ENCODE results near the gene PTGER1. TPM values are rescaled to one million over a fixed set of nuclear protein-coding genes. Genes with fewer than 3 reads are reported as not detected.
A peak's percentile ranks its signal among the peaks of the same experiment; 100 is the strongest.

PTGER1 gene
- total and polyA plus RNA-seq, 9 of the 15 experiments (the other 6 are each of a cell fraction or from before 2014, with no cell fraction given) = 0.06 to 0.36 (median 0.31) TPM; not detected in 5

DNA sequence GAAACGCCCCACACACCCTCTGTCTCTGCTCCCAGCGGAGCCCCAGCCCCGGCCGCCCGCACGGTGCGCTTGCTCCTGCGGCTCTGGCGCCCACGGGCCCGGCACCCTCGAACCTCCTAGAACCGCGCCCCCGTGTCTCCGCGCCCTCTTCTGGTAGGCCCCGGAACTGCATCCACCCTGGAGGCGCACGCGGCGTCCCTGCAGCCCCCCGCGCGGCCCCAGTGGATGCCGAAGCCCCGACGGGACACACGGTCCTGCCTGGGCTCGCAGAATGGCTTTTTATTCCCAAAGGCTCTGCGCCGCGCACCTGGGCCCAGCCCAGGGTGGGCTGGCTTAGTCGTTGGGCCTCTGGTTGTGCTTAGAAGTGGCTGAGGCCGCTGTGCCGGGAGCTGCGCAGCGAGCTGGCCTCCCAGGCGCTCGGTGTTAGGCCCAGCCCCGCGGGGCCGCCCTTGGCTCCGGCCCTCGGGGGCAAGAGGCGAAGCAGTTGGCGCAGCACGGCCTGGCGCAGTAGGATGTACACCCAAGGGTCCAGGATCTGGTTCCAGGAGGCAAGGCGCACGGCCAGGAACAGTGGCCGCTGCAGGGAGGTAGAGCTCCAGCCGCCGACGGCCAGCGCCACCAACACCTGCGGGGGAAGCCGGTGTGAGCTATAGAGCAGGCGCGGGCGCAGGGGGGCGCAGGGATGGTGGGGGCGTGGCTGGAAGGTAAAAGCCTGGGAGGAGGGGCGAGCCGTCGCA is 2.8 kb downstream of the PTGER1 start (continued):
- TF ChIP-seq SNRNP70 (optimal IDR thresholded peaks at IDR 0.05; ENCODE audit: low read depth, low read length) (no peak), GMEB1 (CRISPR knock-in tag; IDR thresholded peaks at IDR 0.05) (0 out of 2 replicates have a peak, but pooled peaks have one; percentile 27), FOXK2 (conservative IDR thresholded peaks at IDR 0.05 in 1 of 2, IDR thresholded peaks at IDR 0.05 in 1 of 2; ENCODE audit: low read depth in 2 of 2) (no peak), ETV6 (IDR thresholded peaks at IDR 0.05; ENCODE audit: borderline replicate concordance in 1 of 2, low read depth in 2 of 2, low read length in 1 of 2) (peak in 1 of 2 experiments; percentile 40; a peak in 1 of 4 replicates), ETV6 (CRISPR knock-in tag; IDR thresholded peaks at IDR 0.05; ENCODE audit: borderline replicate concordance) (no peak), ERF (CRISPR knock-in tag; IDR thresholded peaks at IDR 0.05) (0 out of 2 replicates have a peak, but pooled peaks have one; percentile 66), RAD51 (IDR thresholded peaks at IDR 0.05; ENCODE audit: borderline replicate concordance, low read depth) (no peak), TAF9B (IDR thresholded peaks at IDR 0.05; ENCODE audit: partially characterized antibody) (no peak), XRCC5 (IDR thresholded peaks at IDR 0.05; ENCODE audit: low read depth, low read length) (peak; percentile 70; the same call in 1 of the 2 replicates), STAG1 (CRISPR knock-in tag; IDR thresholded peaks at IDR 0.05; ENCODE audit: borderline replicate concordance) (0 out of 2 replicates have a peak, but pooled peaks have one; percentile 24), SIN3B (IDR thresholded peaks at IDR 0.05; ENCODE audit: low read depth) (peak; percentile 27; the same call in 1 of the 2 replicates), ZNF695 (CRISPR knock-in tag; IDR thresholded peaks at IDR 0.05) (peak; percentile 31; the same call in 1 of the 2 replicates), RBM34 (IDR thresholded peaks at IDR 0.05; ENCODE audit: borderline replicate concordance, insufficient read depth, low read length) (no peak; the same call in 1 of the 2 replicates), ELF2 (CRISPR knock-in tag; IDR thresholded peaks at IDR 0.05) (no peak), NUFIP1 (IDR thresholded peaks at IDR 0.05; ENCODE audit: partially characterized antibody) (no peak), GTF2F1 (IDR thresholded peaks at IDR 0.05; ENCODE audit: low read depth, low read length) (no peak), MYC (IDR thresholded peaks at IDR 0.05; ENCODE audit: low read depth, low read length) (peak; percentile 71), MYC (CRISPR knock-in tag; IDR thresholded peaks at IDR 0.05; ENCODE audit: borderline replicate concordance, low read depth) (no peak), CCNT2 (IDR thresholded peaks at IDR 0.05; ENCODE audit: borderline replicate concordance, extremely low read depth, insufficient read length, low read depth, low read length) (peak; percentile 62), ZNF174 (CRISPR knock-in tag; IDR thresholded peaks at IDR 0.05) (no peak)
- TF ChIP-seq, protein P1, sequence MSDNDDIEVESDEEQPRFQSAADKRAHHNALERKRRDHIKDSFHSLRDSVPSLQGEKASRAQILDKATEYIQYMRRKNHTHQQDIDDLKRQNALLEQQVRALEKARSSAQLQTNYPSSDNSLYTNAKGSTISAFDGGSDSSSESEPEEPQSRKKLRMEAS (CRISPR knock-in tag; IDR thresholded peaks at IDR 0.05) = peak; percentile 95
- TF ChIP-seq, protein P2, sequence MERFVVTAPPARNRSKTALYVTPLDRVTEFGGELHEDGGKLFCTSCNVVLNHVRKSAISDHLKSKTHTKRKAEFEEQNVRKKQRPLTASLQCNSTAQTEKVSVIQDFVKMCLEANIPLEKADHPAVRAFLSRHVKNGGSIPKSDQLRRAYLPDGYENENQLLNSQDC (CRISPR knock-in tag; IDR thresholded peaks at IDR 0.05) = no peak
- TF ChIP-seq, protein P3, sequence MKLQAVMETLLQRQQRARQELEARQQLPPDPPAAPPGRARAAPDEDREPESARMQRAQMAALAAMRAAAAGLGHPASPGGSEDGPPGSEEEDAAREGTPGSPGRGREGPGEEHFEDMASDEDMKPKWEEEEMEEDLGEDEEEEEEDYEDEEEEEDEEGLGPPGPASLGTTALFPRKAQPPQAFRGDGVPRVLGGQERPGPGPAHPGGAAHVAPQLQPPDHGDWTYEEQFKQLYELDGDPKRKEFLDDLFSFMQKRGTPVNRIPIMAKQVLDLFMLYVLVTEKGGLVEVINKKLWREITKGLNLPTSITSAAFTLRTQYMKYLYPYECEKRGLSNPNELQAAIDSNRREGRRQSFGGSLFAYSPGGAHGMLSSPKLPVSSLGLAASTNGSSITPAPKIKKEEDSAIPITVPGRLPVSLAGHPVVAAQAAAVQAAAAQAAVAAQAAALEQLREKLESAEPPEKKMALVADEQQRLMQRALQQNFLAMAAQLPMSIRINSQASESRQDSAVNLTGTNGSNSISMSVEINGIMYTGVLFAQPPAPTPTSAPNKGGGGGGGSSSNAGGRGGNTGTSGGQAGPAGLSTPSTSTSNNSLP (IDR thresholded peaks at IDR 0.05; ENCODE audit: borderline replicate concordance, low read depth, low read length) = no peak
